Stromal cell of bone marrow (primary cell): Measurements from ENCODE around the gene KCNA1.

ENCODE experiments used
- DNase-seq: peaks from one replicate; pipeline ENCODE4 v3.0.0-alpha.2; 2012; ENCODE audit warnings: low read depth

KCNA1 gene

GRCh38 chr12:4911316-4911994 is 1.8 kb downstream of the KCNA1 start:
- DNase-seq: no peak

- no peak for DNase-seq
Measured at GRCh38 chr12:4914720-4915119, 5.0 kb downstream of the KCNA1 start.

- no peak for DNase-seq
Measured at GRCh38 chr12:4915752-4916151, 6.0 kb downstream of the KCNA1 start.

GRCh38 chr12:4918950-4919660 is 9.4 kb downstream of the KCNA1 start:
- no peak for DNase-seq

DNA sequence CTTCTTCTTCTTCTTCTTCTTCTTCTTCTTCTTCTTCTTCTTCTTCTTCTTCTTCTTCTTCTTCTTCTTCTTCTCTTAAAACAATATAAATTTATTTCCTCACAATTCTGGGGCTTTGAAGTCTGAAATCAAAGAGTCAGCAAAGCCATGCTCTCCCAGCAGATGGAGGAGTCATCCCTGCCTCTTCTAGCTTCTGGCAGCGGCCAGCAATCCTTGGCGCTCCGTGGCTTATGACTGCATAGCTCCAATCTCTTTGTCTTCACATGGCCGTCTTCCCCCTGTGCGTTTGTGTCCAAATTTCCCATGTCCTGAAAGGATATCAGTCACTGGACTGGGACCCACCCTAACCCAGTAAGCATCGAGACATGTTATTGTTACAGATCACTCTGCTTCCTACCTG is 22.9 kb downstream of the KCNA1 start:
- DNase-seq: no peak

- no peak for DNase-seq
Measured at GRCh38 chr12:4933411-4933810, 23.7 kb downstream of the KCNA1 start.

GRCh38 chr12:4934407-4935035 is 24.8 kb downstream of the KCNA1 start:
- no peak for DNase-seq

DNA sequence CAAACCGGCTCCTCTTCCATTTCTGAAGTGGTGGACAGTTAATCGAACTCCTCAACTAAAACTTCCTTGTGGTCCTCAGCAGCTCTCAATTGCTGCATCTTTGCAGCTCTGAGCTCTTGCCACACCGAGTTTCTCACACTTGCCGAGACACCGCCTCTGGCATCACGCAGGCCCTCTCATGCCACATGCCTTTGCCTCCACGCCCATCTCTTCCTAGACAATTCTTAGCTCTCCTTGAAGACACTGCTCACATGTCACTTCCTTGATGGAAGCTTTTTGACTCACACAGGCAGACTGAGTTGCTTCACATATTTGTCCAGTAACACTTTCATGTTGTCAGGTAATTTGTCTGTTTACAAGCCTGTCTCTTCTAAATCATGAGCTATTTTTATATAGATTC is 29.2 kb downstream of the KCNA1 start:
- DNase-seq: no peak

DNA sequence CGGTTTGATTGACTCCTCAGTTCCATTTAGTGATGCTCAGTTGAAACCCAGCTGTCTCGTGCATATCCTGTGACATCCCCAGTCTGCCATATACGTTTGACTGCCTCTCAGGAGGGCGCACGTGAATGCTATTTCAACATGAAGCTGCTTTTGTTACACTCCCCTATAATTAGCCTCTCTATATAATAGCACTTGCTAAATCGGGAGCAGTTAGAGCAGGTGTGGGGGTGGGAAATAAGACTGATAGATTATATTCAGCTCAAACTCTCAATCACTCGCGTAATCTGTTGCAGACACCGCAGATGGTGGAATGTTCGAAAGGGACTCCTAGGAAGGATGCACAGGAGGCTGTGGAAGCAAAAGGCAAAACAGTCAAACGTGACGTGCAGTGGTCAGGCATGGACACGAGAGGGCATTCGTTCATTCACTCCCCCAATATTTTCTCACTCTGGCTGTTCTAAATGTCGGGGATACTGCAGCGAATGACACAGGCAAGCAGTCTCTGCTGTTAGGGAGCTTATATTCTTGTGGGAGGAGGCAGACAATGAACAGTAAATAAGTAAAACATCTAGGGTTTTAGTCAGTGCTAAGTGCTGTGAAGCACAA is 29.8 kb downstream of the KCNA1 start:
- no peak for DNase-seq

DNA sequence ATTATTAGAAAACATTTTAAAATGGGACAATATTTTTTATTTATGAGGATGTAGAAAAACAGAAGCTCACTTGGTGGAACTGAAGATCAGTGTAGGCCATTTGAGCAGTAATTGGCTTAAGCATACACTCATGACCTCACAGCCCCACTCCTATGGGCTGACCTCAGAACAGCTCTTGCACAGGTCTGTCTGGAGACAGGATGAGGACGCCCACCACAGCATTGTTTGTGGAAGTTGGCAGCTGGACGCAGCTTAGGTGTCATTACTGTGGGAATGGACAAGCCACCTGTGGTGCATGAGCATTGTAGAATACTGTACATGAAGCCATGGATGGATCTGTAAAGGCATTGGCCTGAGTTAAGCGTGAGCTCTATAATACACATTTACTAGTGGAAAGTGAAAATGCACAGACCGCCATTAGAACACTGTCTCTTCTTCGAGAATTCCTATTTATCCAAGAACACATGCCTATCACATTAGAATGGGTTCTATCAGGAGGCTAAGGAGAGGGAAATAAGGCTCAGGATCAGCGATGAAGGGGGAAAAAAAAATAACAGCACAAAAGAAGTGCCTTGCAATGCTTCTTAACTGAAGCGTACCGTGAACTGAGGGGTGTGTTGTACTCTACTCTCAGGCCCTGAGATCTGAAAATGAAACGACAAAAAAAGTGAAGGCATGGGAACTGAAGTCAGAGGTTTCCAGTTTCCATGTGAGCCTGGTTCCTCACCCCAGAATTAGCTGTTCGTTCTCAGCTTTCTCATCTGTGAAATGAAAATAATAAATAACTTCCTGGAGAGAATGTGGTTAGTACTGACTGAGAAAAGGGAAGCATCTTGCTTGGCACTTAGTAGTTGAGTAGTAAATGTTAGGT is 33.6 kb downstream of the KCNA1 start:
- no peak for DNase-seq

GRCh38 chr12:4943938-4944284 is 34.2 kb downstream of the KCNA1 start:
- no peak for DNase-seq

- no peak for DNase-seq
Measured at GRCh38 chr12:4947253-4947652, 37.5 kb downstream of the KCNA1 start.

GRCh38 chr12:4951083-4951482 is 41.4 kb downstream of the KCNA1 start:
- DNase-seq: no peak

DNA sequence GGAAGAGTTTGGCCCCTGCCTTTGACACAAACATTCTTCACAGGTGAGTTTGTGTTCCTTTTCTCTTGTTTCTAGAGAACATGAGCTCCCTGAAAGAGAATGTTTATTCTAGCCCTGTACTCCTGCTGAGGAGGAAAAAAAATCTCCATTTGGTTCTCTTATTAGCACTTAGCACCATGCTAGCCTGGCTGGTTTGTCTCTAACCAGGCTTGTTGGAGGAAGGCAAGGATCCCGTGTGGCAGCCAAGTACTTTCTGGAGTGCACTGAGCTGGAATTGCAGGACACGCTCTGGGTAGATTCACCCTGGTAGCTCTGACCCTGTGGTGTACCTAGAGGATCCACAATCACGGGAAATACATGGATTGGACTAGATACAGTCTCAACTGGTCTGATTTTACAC is 41.9 kb downstream of the KCNA1 start:
- DNase-seq: no peak

DNA sequence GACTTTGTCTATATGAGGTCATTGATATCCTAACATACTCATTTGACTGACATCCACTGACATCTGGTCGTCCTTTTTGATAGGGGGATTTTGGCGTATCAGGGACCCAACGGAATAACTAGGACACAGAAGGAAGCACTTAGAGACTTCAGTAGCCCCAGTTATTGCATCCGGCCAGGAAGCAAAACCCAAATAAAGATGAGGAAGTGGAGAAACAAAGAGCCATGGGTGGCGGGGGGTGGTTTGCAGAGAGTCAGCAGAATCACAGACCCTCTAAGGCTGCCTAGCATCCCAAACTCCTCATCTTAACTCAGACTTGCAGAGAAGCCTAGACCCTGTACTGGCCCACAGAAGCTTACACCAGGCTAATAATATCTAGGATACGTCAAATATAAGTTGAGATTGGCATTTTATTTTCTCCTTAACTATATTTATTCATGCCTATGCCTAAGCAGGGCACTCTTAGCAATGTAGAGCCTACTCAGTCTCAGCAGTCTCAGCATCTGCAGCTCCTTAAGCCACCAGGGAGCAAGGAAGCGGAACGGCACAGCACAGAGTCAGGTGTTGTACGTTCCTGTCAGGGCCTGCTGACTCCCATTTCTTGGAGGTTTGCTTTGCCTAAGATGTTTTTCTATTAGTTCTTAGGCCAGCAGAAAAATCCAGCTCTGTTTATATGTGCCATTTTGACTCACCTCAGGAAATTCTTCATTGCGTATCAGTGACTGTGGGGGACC is 45.1 kb downstream of the KCNA1 start:
- no peak for DNase-seq

DNA sequence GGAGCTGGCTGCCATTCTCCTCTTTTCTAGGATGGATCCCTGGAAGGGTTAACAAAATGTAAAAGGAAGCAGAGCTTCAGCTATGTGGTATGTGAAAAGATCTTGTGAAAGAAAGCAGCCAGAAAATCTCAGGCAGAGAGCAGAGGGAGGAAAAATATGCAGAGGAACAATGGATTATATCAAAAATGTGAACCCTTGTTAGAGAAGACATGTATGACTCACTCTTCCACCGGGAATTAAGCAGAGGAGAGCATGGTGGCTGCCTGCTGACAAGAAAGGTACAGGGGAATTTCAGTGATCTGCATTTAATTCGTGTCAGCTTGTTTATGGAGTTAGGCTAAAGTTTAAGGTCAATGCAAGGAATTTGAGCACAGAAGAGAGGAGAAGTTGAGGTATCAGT is 46.3 kb downstream of the KCNA1 start:
- DNase-seq: no peak

- DNase-seq: no peak
Measured at GRCh38 chr12:4956968-4957367, 47.3 kb downstream of the KCNA1 start.

- no peak for DNase-seq
Measured at GRCh38 chr12:4957761-4958160, 48.1 kb downstream of the KCNA1 start.

- peak; percentile 46 for DNase-seq
Measured at GRCh38 chr12:4958697-4959375, 49.1 kb downstream of the KCNA1 start.

- DNase-seq: no peak
Measured at GRCh38 chr12:4959381-4959780, 49.7 kb downstream of the KCNA1 start.

DNA sequence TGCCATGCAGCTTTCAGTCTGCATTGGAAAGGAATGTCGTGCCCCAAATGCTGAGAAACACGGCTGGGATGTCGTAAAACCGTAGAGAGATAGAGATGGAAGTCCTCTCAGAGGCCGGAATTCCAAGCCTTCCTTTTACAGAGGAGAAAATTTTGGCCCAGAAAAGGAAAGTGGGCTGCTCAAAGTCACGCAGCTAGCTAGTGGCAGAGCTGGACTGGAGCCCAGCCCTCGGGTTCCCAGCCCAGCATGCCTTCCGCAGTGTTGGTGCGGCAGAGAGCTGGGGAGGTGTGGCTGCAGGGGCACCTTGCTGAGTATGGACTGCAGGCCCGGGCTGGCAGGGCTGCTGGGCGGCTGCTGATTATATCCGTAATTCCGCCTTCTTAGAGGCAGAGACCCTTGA is 50.3 kb downstream of the KCNA1 start:
- no peak for DNase-seq
